NCI-H2029 (cell line): Measurements from ENCODE around the gene USP28.

ENCODE experiments used
- DNase-seq: peaks from one replicate; lab custom pipeline; 2025; lab: John Stamatoyannopoulos, UW

Gene USP28

DNA sequence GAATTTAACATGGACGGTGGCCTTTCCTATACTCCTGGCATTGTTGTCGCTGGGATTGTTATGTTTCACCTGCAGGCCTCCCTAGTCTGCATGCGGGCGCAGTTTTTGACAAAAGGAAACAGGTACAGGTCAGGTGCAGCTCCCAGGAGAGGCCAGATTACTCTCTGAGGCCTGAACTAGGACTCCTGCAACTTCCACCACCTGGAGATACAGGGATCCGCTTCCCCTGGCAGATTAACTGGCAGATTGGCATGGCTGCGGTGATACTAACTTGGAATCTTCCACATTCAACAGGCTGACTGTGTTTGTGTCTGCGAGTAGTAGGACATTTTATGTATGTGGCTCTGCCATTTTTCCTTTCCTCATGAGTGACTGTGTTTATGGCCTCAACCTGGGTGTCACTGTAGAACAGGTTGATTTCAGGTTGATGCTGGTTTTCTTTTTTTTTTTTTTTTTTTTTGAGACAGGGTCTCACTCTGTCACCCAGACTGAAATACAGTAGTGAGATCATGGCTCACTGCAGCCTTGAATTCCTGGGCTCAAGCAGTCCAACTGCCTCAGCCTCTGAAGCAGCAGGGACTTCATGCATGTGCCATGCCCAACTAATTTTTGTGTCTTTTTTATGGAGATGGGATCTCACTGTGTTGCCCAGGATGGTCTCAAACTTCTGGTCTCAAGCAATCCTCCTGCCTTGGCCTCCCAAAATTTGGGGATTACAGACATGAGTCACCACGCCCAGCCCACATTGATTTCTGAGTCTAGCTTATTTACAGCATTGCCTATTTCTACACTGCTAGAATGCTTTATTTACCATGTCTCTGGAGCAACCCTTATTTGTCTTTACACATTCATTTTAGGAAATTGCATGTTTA lies 1.7 kb upstream of the USP28 start:
- no peak for DNase-seq

DNA sequence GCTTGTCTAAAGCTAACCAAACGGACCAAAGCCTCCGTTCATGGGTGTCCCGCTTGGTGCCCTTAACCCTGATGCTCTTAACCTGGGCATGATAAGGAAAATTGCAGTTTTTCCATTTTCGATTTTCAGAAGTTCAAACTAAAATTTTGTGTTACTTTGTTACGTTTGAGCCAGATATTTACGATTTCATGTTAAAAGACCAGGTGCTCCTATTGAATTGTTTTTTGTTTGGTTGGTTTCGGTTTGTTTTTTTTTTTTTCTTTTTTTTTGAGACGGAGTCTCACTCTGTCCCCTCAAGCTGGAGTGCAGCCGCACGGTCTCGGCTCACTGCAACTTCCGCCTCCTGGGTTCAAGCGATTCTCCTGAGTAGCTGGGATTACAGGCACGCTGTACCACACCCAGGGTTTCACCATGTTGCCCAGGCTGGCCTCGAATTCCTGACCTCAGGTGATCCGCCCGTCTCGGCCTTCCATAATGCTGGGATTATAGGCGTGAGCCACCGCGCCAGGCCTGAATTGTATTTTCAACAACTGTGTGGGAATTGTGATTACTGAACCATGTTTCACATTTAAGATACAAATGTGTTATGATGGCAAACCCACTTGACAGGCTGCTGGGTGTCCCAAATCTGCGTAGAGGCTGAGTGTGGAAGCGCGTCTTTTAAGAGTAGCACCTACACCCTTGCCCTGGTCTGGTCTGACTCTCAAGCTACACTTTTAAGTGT lies 864 bp upstream of the USP28 start:
- peak; percentile 16 for DNase-seq

DNA sequence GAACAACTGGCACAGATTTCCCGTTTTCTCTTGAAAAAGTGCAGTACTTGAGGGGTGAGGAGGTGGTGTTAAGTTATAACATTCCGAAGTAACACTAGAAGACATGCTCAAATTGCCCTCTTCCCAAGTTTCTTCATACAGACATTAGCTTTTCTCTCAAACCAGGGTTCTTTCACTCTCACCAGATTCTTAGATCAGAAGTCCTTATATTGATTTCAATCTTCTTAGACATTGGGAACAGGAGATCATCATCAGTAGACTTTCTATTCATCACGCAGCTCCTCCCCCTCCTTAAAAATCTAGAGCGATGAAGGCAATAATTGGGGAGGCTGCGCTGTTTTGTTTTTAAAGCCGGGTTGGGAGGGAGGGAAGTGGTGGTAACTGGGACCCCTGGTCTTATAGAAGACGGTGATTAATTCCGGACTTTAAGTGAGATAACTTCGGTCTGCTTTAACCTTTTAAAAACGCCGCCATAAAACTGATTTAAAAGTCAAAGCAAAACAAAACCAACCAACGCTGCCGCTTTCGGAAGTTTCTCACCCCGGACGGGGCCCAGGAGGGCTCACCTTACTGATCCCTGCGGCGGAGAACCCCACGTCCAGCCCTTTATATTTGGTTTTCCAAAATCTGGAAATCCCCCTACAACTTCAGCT lies 665 bp downstream of the USP28 start:
- DNase-seq = no peak

DNA sequence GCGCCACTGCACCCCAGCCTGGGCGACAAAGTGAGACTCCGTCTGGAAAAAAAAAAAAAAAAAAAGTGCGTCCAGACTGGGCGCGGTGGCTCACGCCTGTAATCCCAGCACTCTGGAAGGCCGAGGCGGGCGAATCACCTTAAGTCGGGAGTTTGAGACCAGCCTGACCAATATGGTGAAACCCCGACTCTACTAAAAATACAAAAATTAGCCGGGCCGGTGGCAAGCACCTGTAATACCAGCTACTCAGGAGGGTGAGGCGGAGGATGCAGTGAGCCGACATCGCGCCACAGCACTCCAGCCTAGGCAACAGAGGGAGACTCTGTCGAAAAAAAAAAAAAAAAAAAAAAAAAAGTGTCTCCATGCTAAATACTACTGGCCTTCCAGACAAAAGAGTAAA lies 1.3 kb downstream of the USP28 start:
- DNase-seq = no peak

DNA sequence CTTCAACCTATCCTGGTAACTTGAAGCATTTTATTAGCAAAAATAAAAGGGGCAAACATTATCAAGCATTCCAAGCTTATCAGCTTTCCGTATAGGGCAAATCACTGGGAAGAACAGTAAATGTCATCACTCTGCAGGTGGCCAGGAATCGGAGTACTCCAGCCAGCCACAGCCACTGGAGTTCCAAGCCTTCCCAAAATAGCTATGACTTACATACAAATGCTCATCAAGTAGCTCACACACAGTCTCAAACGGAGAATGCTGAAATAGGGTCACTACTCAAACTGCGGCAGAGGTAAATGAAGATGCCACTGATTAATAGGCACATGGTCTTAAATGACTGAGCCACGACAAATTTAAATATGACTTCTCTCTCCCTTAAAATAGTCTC lies 2.1 kb downstream of the USP28 start:
- DNase-seq = no peak

DNA sequence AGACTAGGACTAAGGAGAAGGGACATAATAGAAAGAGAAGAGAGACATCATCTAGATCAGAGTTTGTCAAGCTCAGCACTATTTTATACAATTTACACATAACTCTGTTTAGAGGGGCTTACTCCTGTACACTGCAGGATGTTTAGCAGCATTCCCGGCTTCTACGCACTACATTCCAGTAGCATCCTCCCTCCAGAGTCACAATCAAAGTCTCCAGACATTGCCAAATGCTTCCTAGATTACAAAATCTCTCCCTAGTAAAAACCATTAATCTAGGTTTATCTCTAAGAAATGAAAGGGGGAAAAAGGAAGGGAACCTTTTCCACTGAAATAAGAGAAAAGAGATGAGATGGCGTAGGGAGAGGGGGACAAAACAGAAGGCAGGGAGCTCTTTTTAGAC lies 4.0 kb downstream of the USP28 start:
- DNase-seq = no peak

GRCh38 chr11:113867843-113868503 lies 7.4 kb downstream of the USP28 start:
- no peak for DNase-seq

DNA sequence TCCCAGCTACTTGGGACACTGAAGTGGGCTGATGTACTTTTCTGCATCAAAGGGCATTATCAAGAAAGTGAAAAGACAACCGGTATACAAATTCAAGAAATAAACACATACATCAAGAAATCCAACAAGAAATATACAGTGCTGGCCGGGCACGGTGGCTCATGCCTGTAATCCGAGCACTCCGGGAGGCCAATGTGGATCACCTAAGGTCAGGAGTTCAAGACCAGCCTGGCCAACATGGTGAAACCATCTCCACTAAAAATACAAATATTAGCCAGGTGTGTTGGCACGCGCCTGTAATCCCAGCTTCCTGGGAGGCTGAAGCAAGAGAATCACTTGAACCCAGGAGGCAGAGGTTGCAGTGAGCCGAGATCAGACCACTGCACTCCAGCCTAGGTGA lies 9.5 kb downstream of the USP28 start:
- no peak for DNase-seq

DNA sequence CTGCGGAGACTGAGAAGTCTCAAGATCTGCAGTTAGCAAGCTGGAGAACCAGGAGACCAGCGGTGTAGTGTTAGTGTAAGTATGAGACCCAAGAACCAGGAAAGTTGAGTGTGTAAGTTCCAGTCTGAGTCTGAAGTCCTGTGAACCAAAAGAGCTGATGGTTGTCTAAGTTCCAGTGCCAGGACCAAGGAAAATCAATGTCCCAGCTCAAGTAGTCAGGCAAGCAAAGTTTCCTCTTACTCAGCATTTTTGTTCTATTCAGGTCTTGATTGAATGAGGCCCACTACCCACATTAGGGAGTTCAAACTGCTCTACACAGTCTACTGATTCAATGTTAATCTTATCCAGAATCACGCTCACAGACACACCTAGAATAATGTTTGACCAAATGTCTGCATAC lies 11.0 kb downstream of the USP28 start:
- DNase-seq = no peak

- DNase-seq = no peak
Observed at GRCh38 chr11:113862435-113862834, 12.9 kb downstream of the USP28 start.

GRCh38 chr11:113859665-113860064 lies 15.7 kb downstream of the USP28 start:
- no peak for DNase-seq

DNA sequence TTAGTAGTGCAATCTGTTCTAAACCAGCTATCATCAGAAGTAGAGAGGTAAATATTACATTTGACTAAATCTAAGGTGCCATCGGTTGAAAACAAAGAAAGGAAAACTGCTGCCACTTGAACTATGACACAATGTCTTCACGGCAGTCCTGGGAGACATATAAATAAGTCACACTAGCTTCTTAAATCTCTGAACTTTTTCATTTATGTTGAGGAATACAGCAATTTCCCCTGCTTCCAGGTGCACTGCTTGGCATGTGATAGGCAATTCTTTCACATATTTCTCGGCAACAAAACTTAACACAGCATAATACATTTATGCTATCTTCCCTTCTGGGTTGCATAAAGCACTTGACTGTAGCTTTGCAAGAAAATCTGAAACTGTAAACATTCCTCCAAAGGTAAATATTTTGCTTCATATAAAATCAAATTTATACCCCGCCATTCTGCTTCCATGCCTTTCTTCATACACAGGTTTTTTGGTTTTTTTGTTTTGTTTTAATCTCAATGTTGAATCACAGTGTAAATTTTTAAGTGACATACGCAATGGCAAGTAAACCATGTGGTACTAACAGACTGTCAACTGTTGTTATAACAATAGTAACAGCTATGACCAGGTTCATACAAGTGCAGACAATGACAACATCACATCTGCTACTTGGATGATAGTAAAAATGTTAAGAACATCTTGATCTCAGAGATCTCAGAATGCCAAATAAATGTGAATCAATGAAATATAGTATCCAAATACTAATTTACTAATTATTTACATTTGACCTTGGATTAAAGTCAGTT lies 18.2 kb downstream of the USP28 start:
- DNase-seq = no peak

DNA sequence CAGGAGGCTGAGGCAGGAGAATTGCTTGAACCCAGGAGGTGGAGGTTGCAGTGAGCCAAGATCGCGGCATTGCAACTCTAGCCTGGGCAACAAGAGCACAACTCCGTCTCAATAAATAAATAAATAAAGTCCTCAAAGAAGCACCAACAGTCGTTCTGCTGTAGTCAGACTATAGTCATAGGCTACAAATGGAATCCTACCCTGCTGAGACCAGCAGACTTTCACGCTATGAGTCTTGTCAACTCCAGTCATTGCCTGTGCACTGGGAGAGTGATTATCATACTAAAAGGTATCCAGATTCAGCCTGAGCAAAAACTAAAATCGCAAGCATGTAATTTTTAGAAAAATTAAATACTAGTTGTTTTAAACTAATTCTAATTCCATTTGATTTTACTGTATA lies 19.6 kb downstream of the USP28 start:
- DNase-seq = no peak

DNA sequence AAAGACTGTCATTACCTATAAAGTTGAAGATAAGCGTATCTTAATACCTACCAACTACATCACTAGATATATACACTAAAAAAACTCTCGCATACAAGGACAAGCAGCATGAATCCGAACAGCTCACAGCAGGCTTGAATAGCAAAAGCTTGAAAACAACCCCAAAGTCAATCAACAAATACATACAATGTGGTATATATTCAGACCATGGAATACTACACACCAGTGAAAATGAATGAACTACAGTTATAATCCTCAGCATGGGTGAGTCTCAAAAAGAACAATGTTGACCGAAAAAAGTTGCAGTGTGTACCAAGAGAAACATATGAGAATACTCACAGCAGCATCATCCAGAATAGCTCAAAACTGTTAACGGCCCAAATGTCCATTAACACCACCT lies 25.2 kb downstream of the USP28 start:
- DNase-seq = no peak

- DNase-seq = no peak
Observed at GRCh38 chr11:113849713-113850112, 25.7 kb downstream of the USP28 start.

GRCh38 chr11:113847580-113847979 lies 27.8 kb downstream of the USP28 start:
- DNase-seq = no peak

- DNase-seq = no peak
Observed at GRCh38 chr11:113847111-113847510, 28.3 kb downstream of the USP28 start.

DNA sequence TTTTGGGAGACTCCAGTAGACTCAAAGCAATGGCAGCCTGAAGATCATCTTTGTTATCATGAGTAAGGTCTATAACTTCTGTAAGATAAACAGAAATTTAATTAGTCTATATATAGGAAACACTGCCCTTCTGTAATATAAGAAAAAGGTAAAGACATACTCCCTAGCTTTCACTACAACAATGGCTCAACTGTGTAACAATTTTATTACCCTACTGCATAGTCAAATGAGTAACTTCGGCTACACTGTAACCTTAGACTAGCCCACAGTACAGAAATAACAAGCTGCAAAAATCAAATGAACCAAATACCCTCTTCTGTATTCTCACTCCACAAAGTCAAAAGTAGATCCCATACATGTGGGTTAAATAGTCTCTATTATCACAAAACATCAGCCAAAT lies 33.7 kb downstream of the USP28 start:
- no peak for DNase-seq

DNA sequence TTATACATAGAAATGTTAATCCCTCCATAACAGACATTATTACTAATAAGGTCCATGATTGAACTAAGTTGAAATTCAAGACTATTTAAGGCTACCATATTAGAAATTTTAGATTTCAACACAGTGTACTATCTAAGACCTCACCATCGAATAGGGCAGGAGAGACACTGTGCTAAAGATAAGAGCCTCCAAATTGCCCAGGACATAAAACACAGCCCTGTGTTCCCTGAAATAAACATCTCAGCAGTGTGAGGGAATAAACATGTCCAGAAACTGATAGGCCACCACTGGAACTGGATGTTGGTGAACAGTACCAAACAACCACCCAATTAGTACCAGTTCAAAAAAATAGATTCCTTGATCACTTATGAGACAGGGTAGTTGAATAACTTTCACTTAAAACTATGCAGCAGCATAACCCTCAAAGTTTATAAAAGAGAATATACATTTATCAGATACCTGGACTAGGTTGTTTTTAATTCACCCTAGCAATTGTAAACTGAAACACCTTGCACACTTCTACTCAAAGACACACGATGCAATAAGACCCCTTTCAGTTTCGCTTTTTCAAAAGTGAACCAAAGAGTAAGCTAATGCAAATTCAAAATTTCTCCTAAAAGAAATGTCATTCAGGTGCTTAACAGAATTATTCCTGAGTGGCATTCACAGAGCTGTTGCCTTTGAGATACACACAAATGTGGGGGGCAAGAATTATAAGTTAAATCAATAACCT lies 34.3 kb downstream of the USP28 start:
- no peak for DNase-seq

- DNase-seq = no peak
Observed at GRCh38 chr11:113839842-113840241, 35.5 kb downstream of the USP28 start.

GRCh38 chr11:113838005-113838404 lies 37.4 kb downstream of the USP28 start:
- DNase-seq = no peak
